GM18511 (cell line): ENCODE data around the gene TLN1.

ENCODE experiments used
- ATAC-seq: cut with Tn5 transposase; IDR thresholded peaks from one replicate; pipeline ENCODE4 v1.9.1; 2021; ENCODE audit warnings: mild to moderate bottlenecking, moderate library complexity; ENCODE audit not compliant: unreplicated experiment

TLN1 gene

GRCh38 chr9:35650341-35651158 is 81.4 kb downstream of the TLN1 start, which contains the start of gene SIT1:
Gene SIT1, minus strand, starts transcription at chr9:35650931. Its CDS starts 78 bp downstream, at chr9:35650853.
- peak; percentile 27 for ATAC-seq

GRCh38 chr9:35649431-35650340 is 82.3 kb downstream of the TLN1 start:
- no peak for ATAC-seq
